OCI-LY7 (cell line): ENCODE measurements around the gene ARHGEF3. TPM values are rescaled to one million over a fixed set of nuclear protein-coding genes. Genes with fewer than 3 reads are reported as not detected.
A peak's percentile ranks its signal among the peaks of the same experiment; 100 is the strongest.

Source experiments
- BruUV-seq: library from RNA; stranded (reverse); fragments of 400-500 nt; replicated peaks from 2 replicates; lab custom pipeline; 2021; lab: Mats Ljungman, UMichigan
- CTCF ChIA-PET: fragments of 300-600 bp; sonication (Branson Sonifier 250); formaldehyde crosslinking; loops from one replicate; lab custom pipeline; 2022; ENCODE audit warnings: antibody characterized with exemption; ENCODE audit not compliant: unreplicated experiment; lab: Charles Lee
- POLR2A ChIA-PET: fragments of 300-600 bp; sonication (Branson Sonifier 250); formaldehyde crosslinking; loops from one replicate; lab custom pipeline; 2022; ENCODE audit warnings: antibody characterized with exemption; lab: Charles Lee
- DNase-seq: peaks from one replicate; pipeline ENCODE4 v3.0.0-alpha.2; 2015; ENCODE audit warnings: low spot score
- H2AFZ ChIP-seq: fragments of 200-600 bp; sonication (generic), shearing (Covaris generic); 2 replicates; pipeline ENCODE4 v1.6.1; 2014; ENCODE audit warnings: mild to moderate bottlenecking, antibody characterized with exemption, low read length, moderate library complexity
- H3K27ac ChIP-seq: fragments of 200-600 bp; sonication (generic); 2 replicates; pipeline ENCODE4 v1.5.1; 2014; ENCODE audit warnings: mixed run types, low read depth, mild to moderate bottlenecking, moderate library complexity, low read length, inconsistent platforms; ENCODE audit not compliant: poor library complexity, severe bottlenecking
- H3K36me3 ChIP-seq: fragments of 200-600 bp; sonication (generic); 2 replicates; pipeline ENCODE4 v1.6.1; 2014; ENCODE audit warnings: mild to moderate bottlenecking, antibody characterized with exemption, low read length, moderate library complexity, mixed read lengths; ENCODE audit not compliant: insufficient read depth
- H3K4me1 ChIP-seq: fragments of 200-600 bp; sonication (generic); 2 replicates; pipeline ENCODE4 v1.5.1; 2014; ENCODE audit warnings: mild to moderate bottlenecking, low read length; ENCODE audit not compliant: insufficient read depth, poor library complexity, severe bottlenecking
- H3K4me2 ChIP-seq: fragments of 200-600 bp; sonication (generic); 2 replicates; pipeline ENCODE4 v1.6.1; 2014; ENCODE audit warnings: mild to moderate bottlenecking, low read length
- H3K4me3 ChIP-seq: fragments of 200-600 bp; sonication (generic); 2 replicates; pipeline ENCODE4 v1.5.1; 2014; ENCODE audit warnings: mild to moderate bottlenecking, low read depth, low read length; ENCODE audit not compliant: poor library complexity, severe bottlenecking
- H3K79me2 ChIP-seq: fragments of 200-600 bp; sonication (generic); 2 replicates; pipeline ENCODE4 v1.6.1; 2016; ENCODE audit warnings: low read depth, mild to moderate bottlenecking, low read length, moderate library complexity, mixed read lengths; ENCODE audit not compliant: insufficient read depth
- H3K9me2 ChIP-seq: fragments of 200-600 bp; sonication (generic); 2 replicates; pipeline ENCODE4 v1.6.1; 2016; ENCODE audit warnings: mild to moderate bottlenecking, low read length, mixed read lengths; ENCODE audit not compliant: insufficient read depth
- H3K9me3 ChIP-seq: fragments of 200-600 bp; sonication (generic); 2 replicates; pipeline ENCODE4 v1.6.1; 2014; ENCODE audit warnings: mild to moderate bottlenecking, mixed run types, low read length, mixed read lengths
- H4K20me1 ChIP-seq: fragments of 200-600 bp; sonication (generic); 2 replicates; pipeline ENCODE4 v1.6.1; 2014; ENCODE audit warnings: mild to moderate bottlenecking, antibody characterized with exemption, low read length, moderate library complexity, mixed read lengths; ENCODE audit not compliant: insufficient read depth
- EZH2phosphoT487 ChIP-seq: fragments of 200-600 bp; sonication (generic); IDR thresholded peaks from 2 replicates; pipeline ENCODE4 v1.6.1; 2018; ENCODE audit warnings: low read depth, borderline replicate concordance, mild to moderate bottlenecking, mixed run types, antibody characterized with exemption, low read length, moderate library complexity, mixed read lengths
- intact Hi-C: fragments of 100-400 bp; cut with micrococcal nuclease; formaldehyde crosslinking; loops from one replicate; pipeline ENCODE4 v1.10.0; 2022; ENCODE audit not compliant: unreplicated experiment
- total RNA-seq, 2 experiments: library from RNA; depleted of rRNA in 1 of 2; stranded (reverse); fragments of >200 nt in 1 of 2; shearing (Covaris generic) in 1 of 2; gene quantifications; 2 replicates each; pipeline ENCODE4 v1.2.3, GENCODE V29; 2014 to 2022
- TF ChIP-seq, protein P1 (sequence below): fragments of 200-600 bp; sonication (generic); conservative IDR thresholded peaks from 2 replicates; pipeline ENCODE4 v1.5.1; 2014; ENCODE audit warnings: mild to moderate bottlenecking, antibody characterized with exemption, low read length, moderate library complexity, mixed read lengths

Gene ARHGEF3
- total RNA-seq, 2 experiments from 2014 or later, result 14.1 to 26.9 TPM

DNA sequence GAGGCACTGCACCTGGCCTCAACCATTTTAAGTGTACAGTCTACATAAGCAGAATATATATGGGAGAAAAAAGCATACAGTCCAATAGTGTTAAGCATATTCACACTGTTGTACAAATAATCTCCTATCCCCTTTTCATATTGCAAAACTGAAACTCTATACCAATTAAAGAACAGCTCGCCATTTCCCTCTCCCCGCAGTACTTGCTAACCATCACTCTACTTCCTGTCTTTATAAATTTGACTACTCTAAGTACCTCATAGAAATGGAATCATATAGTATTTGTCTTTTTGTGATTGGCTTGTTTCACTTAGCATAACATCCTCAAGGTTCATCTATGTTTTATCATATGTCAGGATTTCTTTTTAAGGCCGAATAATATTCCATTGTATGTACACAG is 97.0 kb downstream of the ARHGEF3 start:
- BruUV-seq, result no TSS peak
- Histone ChIP-seq H3K79me2 (no peaks in the 10 kb centered on the region), H3K4me3 (no peak overlapping the region), H3K4me1 (peaks cover 11% of the 10 kb centered on the region), H4K20me1 (no peaks in the 10 kb centered on the region), H2AFZ (peak overlapping the region; percentile 58; the same call in 1 of the 2 replicates), H3K36me3 (no peaks in the 10 kb centered on the region), H3K4me2 (no peak overlapping the region), H3K27ac (no peak overlapping the region), H3K9me3 (no peaks in the 10 kb centered on the region), H3K9me2 (no peaks in the 10 kb centered on the region)
- intact Hi-C loops, result loop anchor here (5.0 kb wide), 1 partner anchor 78 kb away; no protein-coding TSS in a partner anchor
- DNase-seq, result peak; percentile 24
- no peak for TF ChIP-seq EZH2phosphoT487
- TF ChIP-seq, protein P1, sequence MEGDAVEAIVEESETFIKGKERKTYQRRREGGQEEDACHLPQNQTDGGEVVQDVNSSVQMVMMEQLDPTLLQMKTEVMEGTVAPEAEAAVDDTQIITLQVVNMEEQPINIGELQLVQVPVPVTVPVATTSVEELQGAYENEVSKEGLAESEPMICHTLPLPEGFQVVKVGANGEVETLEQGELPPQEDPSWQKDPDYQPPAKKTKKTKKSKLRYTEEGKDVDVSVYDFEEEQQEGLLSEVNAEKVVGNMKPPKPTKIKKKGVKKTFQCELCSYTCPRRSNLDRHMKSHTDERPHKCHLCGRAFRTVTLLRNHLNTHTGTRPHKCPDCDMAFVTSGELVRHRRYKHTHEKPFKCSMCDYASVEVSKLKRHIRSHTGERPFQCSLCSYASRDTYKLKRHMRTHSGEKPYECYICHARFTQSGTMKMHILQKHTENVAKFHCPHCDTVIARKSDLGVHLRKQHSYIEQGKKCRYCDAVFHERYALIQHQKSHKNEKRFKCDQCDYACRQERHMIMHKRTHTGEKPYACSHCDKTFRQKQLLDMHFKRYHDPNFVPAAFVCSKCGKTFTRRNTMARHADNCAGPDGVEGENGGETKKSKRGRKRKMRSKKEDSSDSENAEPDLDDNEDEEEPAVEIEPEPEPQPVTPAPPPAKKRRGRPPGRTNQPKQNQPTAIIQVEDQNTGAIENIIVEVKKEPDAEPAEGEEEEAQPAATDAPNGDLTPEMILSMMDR, result no peak
- ChIA-PET CTCF (no interaction called here), POLR2A (interaction anchor here (0.6 to 2.5 kb wide), 9 partner anchors 54 to 288 kb away, joined by 3 to 18 read pairs (median 4); no protein-coding TSS in a partner anchor)

DNA sequence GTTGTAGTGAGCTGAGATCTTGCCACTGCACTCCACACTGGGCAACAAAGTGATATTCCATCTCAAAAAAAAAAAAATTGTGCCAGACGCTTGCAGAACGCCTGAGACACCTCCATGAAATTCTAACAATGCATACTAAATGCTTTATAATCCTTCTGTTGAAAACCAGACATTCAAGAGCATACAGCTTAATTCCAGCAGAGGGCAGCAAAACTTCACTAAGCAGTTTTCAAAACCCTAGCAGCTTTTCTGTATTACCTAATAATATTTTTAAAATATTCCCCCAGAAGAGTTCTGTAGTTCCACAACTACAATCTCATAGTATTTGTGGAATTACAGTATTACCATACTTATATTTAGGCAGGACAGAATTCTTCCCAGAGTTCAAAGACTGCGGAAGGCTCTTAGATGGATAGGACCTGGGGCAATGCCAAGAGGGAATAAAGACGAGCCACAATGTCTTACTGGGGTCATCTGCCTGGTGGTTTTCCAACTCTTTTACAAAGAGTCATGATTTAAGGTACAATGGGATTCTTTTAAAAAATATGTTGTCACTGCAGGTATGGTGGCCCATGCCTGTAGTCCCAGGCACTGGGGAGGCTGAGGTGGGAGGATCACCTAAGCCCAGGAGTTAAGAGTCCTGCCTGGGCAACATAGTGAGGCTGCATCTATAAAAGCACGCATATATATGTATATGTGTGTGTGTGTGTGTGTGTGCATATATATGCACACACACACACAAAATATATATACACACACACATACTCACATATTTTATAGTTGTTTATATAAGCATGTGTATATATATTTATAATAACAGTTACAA is 99.0 kb downstream of the ARHGEF3 start:
- TF ChIP-seq, protein P1, result peak; percentile 98
- no peak for TF ChIP-seq EZH2phosphoT487
- Histone ChIP-seq H2AFZ (no peak overlapping the region), H3K4me3 (no peak overlapping the region), H3K79me2 (no peaks in the 10 kb centered on the region), H3K27ac (no peak overlapping the region), H3K9me3 (no peaks in the 10 kb centered on the region), H4K20me1 (no peaks in the 10 kb centered on the region), H3K36me3 (no peaks in the 10 kb centered on the region), H3K4me1 (peaks cover 11% of the 10 kb centered on the region), H3K9me2 (no peaks in the 10 kb centered on the region), H3K4me2 (no peak overlapping the region)
- ChIA-PET POLR2A (interaction anchor here (0.5 to 2.5 kb wide), 4 partner anchors 77 to 196 kb away, joined by 3 to 17 read pairs (median 4); no protein-coding TSS in a partner anchor), CTCF (no interaction called here)
- intact Hi-C loops, result loop anchor here (1.0 to 5.0 kb wide), 4 partner anchors 80 to 287 kb away; no protein-coding TSS in a partner anchor
- no TSS peak for BruUV-seq
- DNase-seq, result peak; percentile 82
